ENCODE measurements around the gene DNAJA3. TPM values are rescaled to one million over a fixed set of nuclear protein-coding genes. Genes with fewer than 3 reads are reported as not detected.

Gene DNAJA3
- total RNA-seq, 1 experiment from 2014 or later = 93.3 TPM

- H2AFZ ChIP-seq (ENCODE audit: low read depth, low read length, poor library complexity, severe bottlenecking) = no peak overlapping the region
Measured at GRCh38 chr16:4385066-4385788, 40.4 kb upstream of the DNAJA3 start.

GRCh38 chr16:4385789-4386450 lies 39.7 kb upstream of the DNAJA3 start:
- no peak overlapping the region for H3K9ac ChIP-seq (ENCODE audit: low read length)
- no peaks in the 10 kb centered on the region for H3K79me2 ChIP-seq (ENCODE audit: insufficient read depth, low read length)
- ATAC-seq (0 out of 2 replicates have a peak, but pooled peaks have one; percentile 6), DNase-seq (ENCODE audit: low read depth, low spot score) (no peak)
- H3K9me2 ChIP-seq (ENCODE audit: insufficient read depth) = no peaks in the 10 kb centered on the region
- no TSS peak for BruUV-seq (replicated peaks)
- TF ChIP-seq SIN3A (IDR thresholded peaks at IDR 0.05; ENCODE audit: low read depth) (no peak), POLR2AphosphoS5 (IDR thresholded peaks at IDR 0.05; ENCODE audit: low read depth, low read length) (no peak), EGR1 (IDR thresholded peaks at IDR 0.05; ENCODE audit: low read depth) (no peak), MAX (IDR thresholded peaks at IDR 0.05) (no peak), SRF (IDR thresholded peaks at IDR 0.05; ENCODE audit: low read depth) (no peak), YY1 (IDR thresholded peaks at IDR 0.05; ENCODE audit: extremely low read depth, insufficient replicate concordance, low read depth, low read length) (no peak), CTCF (IDR thresholded peaks at IDR 0.05 in 2 of 3, conservative IDR thresholded peaks at IDR 0.05 in 1 of 3; ENCODE audit: borderline replicate concordance in 1 of 3, insufficient read depth in 1 of 3, low read depth in 2 of 3, low read length in 2 of 3) (no peak), TCF7L2 (IDR thresholded peaks at IDR 0.05; ENCODE audit: borderline replicate concordance, extremely low read depth, insufficient read depth, insufficient read length) (no peak)
- H3K27ac ChIP-seq (ENCODE audit: low read depth, low read length) = no peak overlapping the region
- no peaks in the 10 kb centered on the region for H3K27me3 ChIP-seq (ENCODE audit: insufficient read depth, low read length)
- no peaks in the 10 kb centered on the region for H3K9me3 ChIP-seq (ENCODE audit: control insufficient read depth in 1 of 2, insufficient read depth in 1 of 2, low read depth in 1 of 2, low read length in 2 of 2)
- H4K20me1 ChIP-seq (ENCODE audit: insufficient read depth) = no peaks in the 10 kb centered on the region
- ChIA-PET RAD21 (ENCODE audit: low non-redundant PET in 1 of 2, low total read pairs in 2 of 2, uncharacterized antibody in 2 of 2, unreplicated experiment in 2 of 2) (no interaction called here), POLR2A (no interaction called here), CTCF (interaction anchor here (1.7 kb wide), 1 partner anchor 17 kb away, joined by 3 read pairs; no protein-coding TSS in a partner anchor)
- no peak overlapping the region for H3K4me2 ChIP-seq (ENCODE audit: low read length)
- H2AFZ ChIP-seq (ENCODE audit: low read depth, low read length, poor library complexity, severe bottlenecking) = no peak overlapping the region
- peaks cover 0 to 3% of the 10 kb centered on the region in 2 experiments; a peak in 1 of 4 replicates for H3K4me1 ChIP-seq (ENCODE audit: control insufficient read depth in 1 of 2, insufficient read depth in 2 of 2, low read length in 2 of 2)
- H3K36me3 ChIP-seq (ENCODE audit: control insufficient read depth in 1 of 2, insufficient read depth in 2 of 2, low read length in 2 of 2) = no peaks in the 10 kb centered on the region
- intact Hi-C loops (cut with micrococcal nuclease) = no loop called here
- H3K4me3 ChIP-seq (replicated peaks in 1 of 2; ENCODE audit: low read depth in 1 of 2, low read length in 2 of 2) = no peak overlapping the region

More at GRCh38 chr16:4385066-4385788, 40.4 kb upstream of the DNAJA3 start:
- Histone ChIP-seq H3K4me2 (ENCODE audit: low read length) (no peak overlapping the region), H3K36me3 (ENCODE audit: control insufficient read depth in 1 of 2, insufficient read depth in 2 of 2, low read length in 2 of 2) (no peaks in the 10 kb centered on the region), H3K27me3 (ENCODE audit: insufficient read depth, low read length) (no peaks in the 10 kb centered on the region), H3K79me2 (ENCODE audit: insufficient read depth, low read length) (no peaks in the 10 kb centered on the region), H3K9me2 (ENCODE audit: insufficient read depth) (no peaks in the 10 kb centered on the region), H4K20me1 (ENCODE audit: insufficient read depth) (no peaks in the 10 kb centered on the region), H3K4me3 (replicated peaks in 1 of 2; ENCODE audit: low read depth in 1 of 2, low read length in 2 of 2) (no peak overlapping the region), H3K9me3 (ENCODE audit: control insufficient read depth in 1 of 2, insufficient read depth in 1 of 2, low read depth in 1 of 2, low read length in 2 of 2) (no peaks in the 10 kb centered on the region), H3K27ac (ENCODE audit: low read depth, low read length) (no peak overlapping the region), H3K4me1 (ENCODE audit: control insufficient read depth in 1 of 2, insufficient read depth in 2 of 2, low read length in 2 of 2) (peaks cover 0 to 3% of the 10 kb centered on the region in 2 experiments; a peak in 1 of 4 replicates), H3K9ac (ENCODE audit: low read length) (no peak overlapping the region)
- no peak for ATAC-seq
- ChIA-PET POLR2A (no interaction called here), CTCF (interaction anchor here (1.7 kb wide), 1 partner anchor 18 kb away, joined by 3 read pairs; no protein-coding TSS in a partner anchor), RAD21 (ENCODE audit: low non-redundant PET in 1 of 2, low total read pairs in 2 of 2, uncharacterized antibody in 2 of 2, unreplicated experiment in 2 of 2) (no interaction called here)
- DNase-seq (ENCODE audit: low read depth, low spot score) = no peak
- intact Hi-C loops (cut with micrococcal nuclease) = no loop called here
- no TSS peak for BruUV-seq (replicated peaks)
- TF ChIP-seq SP1 (IDR thresholded peaks at IDR 0.05; ENCODE audit: low read depth) = no peak
